Measurements from ENCODE around the gene COBL. TPM values are rescaled to one million over a fixed set of nuclear protein-coding genes. Genes with fewer than 3 reads are reported as not detected.

The COBL gene
- total and polyA plus RNA-seq, 8 donors = 7.4 to 32.0 (median 16.8) TPM

DNA sequence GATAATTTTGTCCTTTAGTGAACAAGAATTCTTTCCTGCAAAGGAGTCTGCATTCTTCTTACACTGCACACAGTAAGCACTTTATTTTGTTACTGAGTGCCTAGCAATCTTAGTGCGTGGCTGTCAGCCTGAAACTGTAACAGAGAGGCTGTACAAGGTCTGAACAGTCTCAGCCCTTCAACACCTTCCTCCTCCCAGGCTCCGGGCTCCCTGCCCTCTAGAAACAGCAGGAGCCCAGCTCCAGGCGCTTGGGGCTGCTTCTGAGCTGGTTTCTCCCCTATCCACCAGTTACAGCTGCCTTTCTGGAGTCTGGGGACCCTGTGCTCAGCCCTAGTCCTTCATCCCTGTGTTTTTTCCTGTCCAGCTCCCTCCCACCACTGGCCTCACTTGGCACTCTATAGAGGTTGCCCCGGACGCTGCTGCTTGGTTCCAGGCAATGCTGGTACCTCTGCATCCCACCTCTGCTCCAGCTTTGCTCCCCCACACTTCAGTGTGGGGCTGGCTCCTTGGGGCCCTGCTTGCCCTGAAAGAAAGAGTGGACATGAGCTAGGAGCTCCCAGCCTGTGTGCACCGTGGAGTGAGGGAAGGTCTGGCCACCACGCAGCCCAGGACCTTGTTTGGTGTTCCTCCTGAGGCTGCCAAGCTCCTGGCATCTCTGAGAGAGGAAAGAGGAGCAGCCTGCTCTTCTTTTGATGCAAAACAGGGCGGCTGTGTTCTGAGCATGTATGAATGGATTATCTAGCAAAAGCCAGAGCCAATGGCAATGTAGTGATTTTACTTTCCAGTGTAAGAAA lies 282.7 kb downstream of the COBL start:
- DNase-seq = no peak

DNA sequence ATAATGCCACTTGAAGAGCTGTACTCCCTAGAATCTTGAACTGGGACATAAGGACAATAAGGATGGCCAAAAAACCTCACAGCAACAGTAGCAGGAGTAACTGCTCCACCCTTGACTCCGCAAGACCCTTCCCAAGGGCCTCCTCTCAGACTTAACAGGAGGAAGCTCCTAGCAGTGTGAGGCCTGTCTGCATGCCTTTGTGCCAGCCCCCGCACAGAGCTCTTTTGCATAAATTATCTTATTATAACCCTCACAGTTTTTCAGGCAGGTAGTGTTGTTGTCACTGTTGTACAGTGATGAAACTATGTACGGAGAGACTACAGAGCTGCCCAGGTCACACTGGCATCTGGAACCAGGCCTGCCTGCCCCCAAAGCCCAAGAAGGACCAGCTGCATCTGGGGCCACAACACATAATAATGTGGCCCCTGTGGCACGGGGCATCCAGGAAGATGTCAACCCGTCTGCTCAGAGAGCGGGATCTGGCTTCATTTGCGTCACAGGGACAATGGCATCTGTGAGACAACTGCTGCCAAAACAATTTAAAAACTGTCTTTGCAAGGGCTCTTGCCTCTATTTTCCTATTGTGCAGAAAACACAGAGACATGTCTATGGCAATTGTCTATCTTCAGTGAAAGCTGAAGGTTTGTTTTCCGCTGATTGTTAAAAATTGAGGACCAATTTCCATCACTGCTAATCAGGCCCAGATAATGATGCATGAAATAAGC lies 284.7 kb downstream of the COBL start:
- peak in 1 of 6 donors; percentile 20 for DNase-seq
- Histone ChIP-seq H3K36me3 (peaks cover 0 to 12% (median 0%) of the 10 kb centered on the region in 3 donors), H3K27ac (peak overlapping the region in 2 of 4 donors; percentile 15 to 48), H3K4me3 (no peak overlapping the region), H3K4me1 (peaks cover 35 to 69% (median 50%) of the 10 kb centered on the region in 3 donors), H3K9me3 (no peaks in the 10 kb centered on the region), H3K27me3 (no peaks in the 10 kb centered on the region)
- peak in 1 of 4 donors; percentile 0 for ATAC-seq
- TF ChIP-seq, protein P1, sequence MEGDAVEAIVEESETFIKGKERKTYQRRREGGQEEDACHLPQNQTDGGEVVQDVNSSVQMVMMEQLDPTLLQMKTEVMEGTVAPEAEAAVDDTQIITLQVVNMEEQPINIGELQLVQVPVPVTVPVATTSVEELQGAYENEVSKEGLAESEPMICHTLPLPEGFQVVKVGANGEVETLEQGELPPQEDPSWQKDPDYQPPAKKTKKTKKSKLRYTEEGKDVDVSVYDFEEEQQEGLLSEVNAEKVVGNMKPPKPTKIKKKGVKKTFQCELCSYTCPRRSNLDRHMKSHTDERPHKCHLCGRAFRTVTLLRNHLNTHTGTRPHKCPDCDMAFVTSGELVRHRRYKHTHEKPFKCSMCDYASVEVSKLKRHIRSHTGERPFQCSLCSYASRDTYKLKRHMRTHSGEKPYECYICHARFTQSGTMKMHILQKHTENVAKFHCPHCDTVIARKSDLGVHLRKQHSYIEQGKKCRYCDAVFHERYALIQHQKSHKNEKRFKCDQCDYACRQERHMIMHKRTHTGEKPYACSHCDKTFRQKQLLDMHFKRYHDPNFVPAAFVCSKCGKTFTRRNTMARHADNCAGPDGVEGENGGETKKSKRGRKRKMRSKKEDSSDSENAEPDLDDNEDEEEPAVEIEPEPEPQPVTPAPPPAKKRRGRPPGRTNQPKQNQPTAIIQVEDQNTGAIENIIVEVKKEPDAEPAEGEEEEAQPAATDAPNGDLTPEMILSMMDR (IDR thresholded peaks at IDR 0.05) = no peak
- 74 to 80% methylated on average over 8 of the region's 8 CpGs for WGBS, 2 donors
- FAIRE-seq = no peak
- intact Hi-C loops (cut with DNase I) = no loop called here

More for the DNA sequence above, 282.7 kb downstream of the COBL start:
- intact Hi-C loops (cut with DNase I) = no loop called here
- Histone ChIP-seq H3K9me3 (no peaks in the 10 kb centered on the region), H3K36me3 (no peaks in the 10 kb centered on the region), H3K27me3 (no peaks in the 10 kb centered on the region), H3K4me3 (no peak overlapping the region), H3K4me1 (peaks cover 41 to 75% (median 50%) of the 10 kb centered on the region in 3 donors), H3K27ac (peak overlapping the region; percentile 61 to 73 (median 70))
- FAIRE-seq (no peak), ATAC-seq (peak in 3 of 4 donors; percentile 2 to 20 (median 15))
- TF ChIP-seq, protein P1 (IDR thresholded peaks at IDR 0.05) = no peak
- whole genome bisulfite sequencing, 2 donors = 30 to 32% methylated on average over 8 of the region's 8 CpGs

DNA sequence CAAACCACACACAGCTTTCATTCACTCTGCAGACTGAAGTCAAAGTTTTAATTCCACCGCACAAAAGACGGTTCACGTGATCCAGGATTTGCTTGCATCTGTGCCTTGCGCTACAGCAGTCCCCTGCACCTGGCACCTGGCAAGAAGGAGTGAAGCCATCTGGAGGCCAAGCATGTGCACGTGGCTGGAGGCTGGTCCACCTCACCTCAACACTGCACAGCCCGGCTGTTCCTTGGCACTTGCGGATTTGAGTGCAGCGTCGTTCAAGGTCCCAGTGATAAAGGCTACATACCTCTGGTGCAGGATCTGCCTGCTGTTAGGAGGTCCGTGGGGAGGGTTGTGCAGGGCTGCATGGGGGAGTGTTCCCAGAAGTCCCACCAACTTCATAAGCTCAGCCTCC lies 285.4 kb downstream of the COBL start:
- DNase-seq = peak; percentile 72 to 92 (median 87)

DNA sequence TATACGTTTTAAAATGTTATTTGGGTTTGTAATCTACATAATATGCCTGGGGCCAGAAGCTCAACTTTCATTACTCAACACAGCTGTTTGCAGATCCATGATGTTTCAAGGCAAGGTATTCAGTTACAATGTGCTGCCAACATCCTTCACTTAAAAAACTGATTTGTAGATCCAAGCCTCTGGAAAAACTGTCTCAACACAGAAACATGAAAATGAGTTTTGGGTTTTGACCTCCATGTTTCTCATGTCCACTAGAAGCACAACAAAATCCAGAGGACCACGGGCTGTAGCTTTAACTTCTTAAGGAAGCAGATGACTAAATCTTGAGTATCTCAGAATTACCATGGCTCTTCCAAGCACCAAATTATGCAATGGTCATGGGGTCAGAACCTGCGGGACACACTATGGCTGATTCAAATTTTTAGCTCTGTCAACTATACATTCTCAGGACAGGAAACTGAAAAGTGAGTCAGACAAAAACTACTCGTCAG lies 286.9 kb downstream of the COBL start:
- no peaks in the 10 kb centered on the region for H3K9me3 ChIP-seq
- peaks cover 0 to 12% (median 0%) of the 10 kb centered on the region in 3 donors for H3K36me3 ChIP-seq
- WGBS, 2 donors = 49 to 53% methylated on average over 4 of the region's 4 CpGs
- TF ChIP-seq, protein P1 (IDR thresholded peaks at IDR 0.05) = no peak
- H3K4me3 ChIP-seq = no peak overlapping the region
- ATAC-seq (no peak), FAIRE-seq (no peak), DNase-seq (no peak)
- H3K27me3 ChIP-seq = no peaks in the 10 kb centered on the region
- intact Hi-C loops (cut with DNase I) = no loop called here
- H3K4me1 ChIP-seq = peaks cover 24 to 57% (median 30%) of the 10 kb centered on the region in 3 donors
- H3K27ac ChIP-seq = peak overlapping the region in 1 of 4 donors; percentile 33

More for the DNA sequence above, 285.4 kb downstream of the COBL start:
- Histone ChIP-seq H3K36me3 (peaks cover 0 to 12% (median 0%) of the 10 kb centered on the region in 3 donors), H3K4me1 (peaks cover 28 to 62% (median 45%) of the 10 kb centered on the region in 3 donors), H3K27ac (peak overlapping the region; percentile 6 to 48 (median 20)), H3K27me3 (no peaks in the 10 kb centered on the region), H3K4me3 (no peak overlapping the region), H3K9me3 (no peaks in the 10 kb centered on the region)
- WGBS, 2 donors = 34 to 36% methylated on average over 10 of the region's 10 CpGs
- intact Hi-C loops (cut with DNase I) = no loop called here
- TF ChIP-seq, protein P1 (IDR thresholded peaks at IDR 0.05) = no peak
- ATAC-seq (peak; percentile 75 to 84 (median 82)), FAIRE-seq (no peak)
